ENCODE measurements around the gene SYNCRIP.

DNA sequence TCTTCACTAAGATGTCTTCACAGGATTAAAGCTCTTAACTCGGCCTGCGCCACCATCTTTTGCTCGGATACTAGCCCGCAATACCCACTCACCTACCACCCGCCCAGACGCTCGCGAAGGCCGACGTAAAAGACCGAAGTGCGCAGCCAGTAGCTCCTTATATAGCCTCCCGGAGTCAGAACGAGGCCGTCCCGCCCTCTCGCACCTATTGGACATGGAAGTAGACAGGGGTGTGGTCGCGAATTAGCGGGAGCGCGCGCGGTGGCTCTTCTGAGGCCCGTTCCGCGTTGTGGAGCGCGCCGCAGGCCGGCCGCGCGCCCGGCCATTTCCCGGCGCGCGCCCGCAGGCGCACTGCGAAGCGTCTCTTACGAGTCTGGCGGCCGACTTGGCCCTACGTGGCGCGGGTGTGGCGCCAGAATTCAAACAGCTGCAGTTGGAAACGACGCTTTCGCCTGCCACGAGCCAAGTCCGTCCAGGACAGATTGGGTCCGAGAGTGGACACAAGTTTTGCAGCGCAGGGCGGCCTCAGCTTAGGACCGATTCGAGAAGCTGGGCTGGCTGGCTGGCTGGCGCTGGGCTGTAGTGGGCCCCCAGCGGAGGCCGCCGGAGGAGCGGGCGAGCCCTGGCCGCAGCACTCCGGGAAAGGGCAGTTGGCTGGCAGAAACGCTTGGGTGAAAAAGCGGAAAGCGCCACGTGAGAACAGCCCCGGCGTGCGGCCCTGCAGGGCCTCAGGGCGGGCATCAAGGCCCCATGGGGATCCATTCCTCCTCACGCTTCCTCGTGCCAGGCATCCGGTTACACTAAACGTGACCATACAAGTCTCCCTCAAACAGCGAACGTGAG lies 36.1 kb upstream of the SYNCRIP start:
- TF ChIP-seq, protein P1, sequence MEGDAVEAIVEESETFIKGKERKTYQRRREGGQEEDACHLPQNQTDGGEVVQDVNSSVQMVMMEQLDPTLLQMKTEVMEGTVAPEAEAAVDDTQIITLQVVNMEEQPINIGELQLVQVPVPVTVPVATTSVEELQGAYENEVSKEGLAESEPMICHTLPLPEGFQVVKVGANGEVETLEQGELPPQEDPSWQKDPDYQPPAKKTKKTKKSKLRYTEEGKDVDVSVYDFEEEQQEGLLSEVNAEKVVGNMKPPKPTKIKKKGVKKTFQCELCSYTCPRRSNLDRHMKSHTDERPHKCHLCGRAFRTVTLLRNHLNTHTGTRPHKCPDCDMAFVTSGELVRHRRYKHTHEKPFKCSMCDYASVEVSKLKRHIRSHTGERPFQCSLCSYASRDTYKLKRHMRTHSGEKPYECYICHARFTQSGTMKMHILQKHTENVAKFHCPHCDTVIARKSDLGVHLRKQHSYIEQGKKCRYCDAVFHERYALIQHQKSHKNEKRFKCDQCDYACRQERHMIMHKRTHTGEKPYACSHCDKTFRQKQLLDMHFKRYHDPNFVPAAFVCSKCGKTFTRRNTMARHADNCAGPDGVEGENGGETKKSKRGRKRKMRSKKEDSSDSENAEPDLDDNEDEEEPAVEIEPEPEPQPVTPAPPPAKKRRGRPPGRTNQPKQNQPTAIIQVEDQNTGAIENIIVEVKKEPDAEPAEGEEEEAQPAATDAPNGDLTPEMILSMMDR (IDR thresholded peaks at IDR 0.05 in 4 of 5, conservative IDR thresholded peaks at IDR 0.05 in 1 of 5): peak in 2 of 5 experiments; percentile 25 to 31
- peak; percentile 99 to 100 for TF ChIP-seq POLR2A (IDR thresholded peaks at IDR 0.05)
